22Rv1 (cell line): Measurements from ENCODE around the gene PRR36.

Experiments used
- H3K27ac ChIP-seq: fragments of 450-650 bp; 2 replicates; pipeline ENCODE4 v1.5.1; 2017
- CTCF ChIP-seq: fragments of 450-650 bp; IDR thresholded peaks from 2 replicates; pipeline ENCODE4 v1.5.1; 2017; ENCODE audit warnings: mild to moderate bottlenecking
- ZFX ChIP-seq: fragments of 450-650 bp; IDR thresholded peaks from 2 replicates; pipeline ENCODE4 v1.6.1; 2017; ENCODE audit warnings: antibody characterized with exemption, borderline replicate concordance

Gene PRR36

GRCh38 chr19:7832009-7832408 lies 42.2 kb downstream of the PRR36 start:
- H3K27ac ChIP-seq = peak overlapping the region; percentile 60; the same call in 1 of the 2 replicates
- no peak for TF ChIP-seq ZFX
- TF ChIP-seq CTCF = no peak

- peak overlapping the region; percentile 60; the same call in 1 of the 2 replicates for H3K27ac ChIP-seq
Measured at GRCh38 chr19:7831452-7831851, 42.7 kb downstream of the PRR36 start.

GRCh38 chr19:7830823-7831222 lies 43.4 kb downstream of the PRR36 start:
- H3K27ac ChIP-seq = no peak overlapping the region
- TF ChIP-seq ZFX (no peak), CTCF (no peak)

More at GRCh38 chr19:7831452-7831851, 42.7 kb downstream of the PRR36 start:
- peak; percentile 47 for TF ChIP-seq CTCF
- no peak for TF ChIP-seq ZFX

GRCh38 chr19:7830272-7830771 lies 43.9 kb downstream of the PRR36 start:
- H3K27ac ChIP-seq = peak overlapping the region; percentile 37; the same call in 1 of the 2 replicates
- TF ChIP-seq CTCF (no peak), ZFX (no peak)

GRCh38 chr19:7829561-7830271 lies 44.5 kb downstream of the PRR36 start, which contains the start of gene EVI5L:
Gene EVI5L, plus strand, starts transcription at chr19:7830218. Its CDS starts 16,325 bp downstream, at chr19:7846543.
- TF ChIP-seq CTCF = no peak
- no peak for TF ChIP-seq ZFX
- H3K27ac ChIP-seq = peak within 1 kb of the TSS; percentile 37

GRCh38 chr19:7829166-7829520 lies 45.0 kb downstream of the PRR36 start:
- no peak for TF ChIP-seq CTCF
- TF ChIP-seq ZFX = no peak
- H3K27ac ChIP-seq = peak overlapping the region; percentile 13; the same call in 1 of the 2 replicates

- no peak overlapping the region for H3K27ac ChIP-seq
Measured at GRCh38 chr19:7823686-7824301, 50.4 kb downstream of the PRR36 start.

More at GRCh38 chr19:7823686-7824301, 50.4 kb downstream of the PRR36 start:
- TF ChIP-seq ZFX = no peak
- no peak for TF ChIP-seq CTCF
